Limb (tissue), 2 donors: Measurements from ENCODE around the gene GRIP1.

ENCODE experiments used
- DNase-seq, 2 donors: peaks; one replicate each; pipeline ENCODE4 v3.0.0-alpha.2; 2016; ENCODE audit errors: extremely low spot score in 2 of 2

GRIP1 gene

GRCh38 chr12:66453844-66454243 is 225.0 kb downstream of the GRIP1 start:
- DNase-seq, result no peak

GRCh38 chr12:66453120-66453519 is 225.8 kb downstream of the GRIP1 start:
- DNase-seq, result no peak

- DNase-seq, result no peak
Observed at GRCh38 chr12:66449531-66449930, 229.3 kb downstream of the GRIP1 start.

GRCh38 chr12:66447643-66448042 is 231.2 kb downstream of the GRIP1 start:
- DNase-seq, result no peak

GRCh38 chr12:66446276-66446675 is 232.6 kb downstream of the GRIP1 start:
- no peak for DNase-seq

GRCh38 chr12:66441905-66442559 is 236.8 kb downstream of the GRIP1 start:
- no peak for DNase-seq

- DNase-seq, result no peak
Observed at GRCh38 chr12:66438601-66439000, 240.3 kb downstream of the GRIP1 start.

- no peak for DNase-seq
Observed at GRCh38 chr12:66430106-66430505, 248.8 kb downstream of the GRIP1 start.

- DNase-seq, result no peak
Observed at GRCh38 chr12:66428870-66429269, 250.0 kb downstream of the GRIP1 start.

- DNase-seq, result no peak
Observed at GRCh38 chr12:66428261-66428660, 250.6 kb downstream of the GRIP1 start.

GRCh38 chr12:66426696-66427095 is 252.2 kb downstream of the GRIP1 start:
- no peak for DNase-seq

- no peak for DNase-seq
Observed at GRCh38 chr12:66423266-66423665, 255.6 kb downstream of the GRIP1 start.

- no peak for DNase-seq
Observed at GRCh38 chr12:66418908-66419307, 260.0 kb downstream of the GRIP1 start.

GRCh38 chr12:66417217-66417616 is 261.7 kb downstream of the GRIP1 start:
- DNase-seq, result no peak

GRCh38 chr12:66409195-66409871 is 269.5 kb downstream of the GRIP1 start:
- peak in 1 of 2 donors; percentile 48 for DNase-seq

GRCh38 chr12:66405395-66405794 is 273.5 kb downstream of the GRIP1 start:
- DNase-seq, result no peak

- DNase-seq, result peak in 1 of 2 donors; percentile 10
Observed at GRCh38 chr12:66403746-66404145, 275.1 kb downstream of the GRIP1 start.

GRCh38 chr12:66399911-66400306 is 279.0 kb downstream of the GRIP1 start:
- DNase-seq, result no peak

GRCh38 chr12:66398931-66399910 is 279.7 kb downstream of the GRIP1 start:
- peak in 1 of 2 donors; percentile 9 for DNase-seq

GRCh38 chr12:66397574-66398290 is 281.1 kb downstream of the GRIP1 start:
- DNase-seq, result no peak

GRCh38 chr12:66393890-66394289 is 285.0 kb downstream of the GRIP1 start:
- DNase-seq, result no peak
